ENCODE results near the gene OR3A2.
"Not testable (repeated sequence)": the region's sequence is repeated elsewhere in the genome, so short reads cannot be mapped to it uniquely, and the experiment has no call there.

OR3A2 gene

GRCh38 chr17:3282901-3283300, 103.2 kb downstream of the OR3A2 start:
- no peak for DNase-seq

- DNase-seq: no peak
Observed at GRCh38 chr17:3276126-3276525, 110.0 kb downstream of the OR3A2 start.

- no peak for DNase-seq
Observed at GRCh38 chr17:3271072-3271848, 114.8 kb downstream of the OR3A2 start.

- no peak for DNase-seq
Observed at GRCh38 chr17:3260600-3260999, 125.5 kb downstream of the OR3A2 start.

- no peak for DNase-seq
Observed at GRCh38 chr17:3260163-3260562, 125.9 kb downstream of the OR3A2 start.

- DNase-seq: no peak
Observed at GRCh38 chr17:3256575-3256974, 129.5 kb downstream of the OR3A2 start.

- DNase-seq: not testable (repeated sequence)
Observed at GRCh38 chr17:3249013-3249412, 137.1 kb downstream of the OR3A2 start.

GRCh38 chr17:3244841-3245240, 141.3 kb downstream of the OR3A2 start:
- not testable (repeated sequence) for DNase-seq

- not testable (repeated sequence) for DNase-seq
Observed at GRCh38 chr17:3241044-3241443, 145.1 kb downstream of the OR3A2 start.

- not testable (repeated sequence) for DNase-seq
Observed at GRCh38 chr17:3238685-3239084, 147.4 kb downstream of the OR3A2 start.

- not testable (repeated sequence) for DNase-seq
Observed at GRCh38 chr17:3232300-3232699, 153.8 kb downstream of the OR3A2 start.
